Heart left ventricle (tissue), 16 donors: ENCODE measurements around the gene MSRB3. TPM values are rescaled to one million over a fixed set of nuclear protein-coding genes. Genes with fewer than 3 reads are reported as not detected.
A peak's percentile ranks its signal among the peaks of the same experiment; 100 is the strongest.

Source experiments
- ATAC-seq, 4 donors: fragments of 200-7000 bp; cut with Tn5 transposase; one replicate each; pipeline ENCODE4 v1.9.1; 2020 to 2022; ENCODE audit warnings: moderate library complexity in 4 of 4, mild to moderate bottlenecking in 3 of 4, moderate number of reproducible peaks in 1 of 4
- DNase-seq, 5 donors: peaks; one replicate each; pipeline ENCODE4 v3.0.0-alpha.2; 2020
- H3K27ac ChIP-seq, 12 donors: fragments of 200-600 bp; sonication (generic) in 4 of 12; one replicate each; pipeline versions ENCODE4 v1.5.0 to v1.8.0; 2016 to 2022; ENCODE audit warnings: mild to moderate bottlenecking in 2 of 12
- H3K27me3 ChIP-seq, 9 donors: fragments of 200-600 bp; sonication (generic) in 2 of 9; one replicate each; pipeline versions ENCODE4 v1.5.1 to v1.8.0; 2016 to 2022; ENCODE audit warnings: mild to moderate bottlenecking in 3 of 9
- H3K36me3 ChIP-seq, 9 donors: fragments of 200-600 bp; sonication (generic) in 2 of 9; one replicate each; pipeline versions ENCODE4 v1.5.0 to v1.8.0; 2018 to 2022; ENCODE audit warnings: mild to moderate bottlenecking in 2 of 9
- H3K4me1 ChIP-seq, 12 donors: fragments of 200-600 bp; sonication (generic) in 4 of 12; one replicate each; pipeline versions ENCODE4 v1.5.0 to v1.8.0; 2016 to 2022; ENCODE audit warnings: mild to moderate bottlenecking in 3 of 12
- H3K4me3 ChIP-seq, 12 donors: fragments of 200-600 bp; sonication (generic) in 4 of 12; one replicate each; pipeline versions ENCODE4 v1.5.0 to v1.8.0; 2017 to 2022; ENCODE audit warnings: mild to moderate bottlenecking in 9 of 12, moderate library complexity in 4 of 12
- H3K9me3 ChIP-seq, 12 donors: fragments of 200-600 bp; sonication (generic) in 4 of 12; one replicate each; pipeline versions ENCODE4 v1.5.0 to v1.8.0; 2016 to 2022; ENCODE audit warnings: mild to moderate bottlenecking in 1 of 12
- CTCF ChIP-seq, 12 donors: fragments of 200-600 bp; sonication (generic) in 4 of 12; IDR thresholded peaks; one replicate each; pipeline versions ENCODE4 v1.5.0 to v1.8.0; 2018 to 2022; ENCODE audit warnings: antibody characterized with exemption in 12 of 12, mild to moderate bottlenecking in 5 of 12
- POLR2A ChIP-seq, 2 donors: fragments of 450-650 bp; IDR thresholded peaks; one replicate each; pipeline ENCODE4 v1.6.1; 2017; ENCODE audit warnings: antibody characterized with exemption in 2 of 2, mild to moderate bottlenecking in 2 of 2, moderate library complexity in 2 of 2
- WGBS, 4 donors: extraction: QIAGEN DNeasy Blood & Tissue Kit in 2 of 4; methylation state at CpG; one replicate each; pipeline versions ENCODE4 v1.1.5 to v1.1.7; 2013 to 2018; 5-methylcytosine and 5-hydroxymethylcytosine counted together
- intact Hi-C, 10 donors: fragments of 100-400 bp; cut with DNase I; formaldehyde crosslinking; loops; one replicate each; pipeline versions ENCODE4 v1.11.1 to v1.14.2; 2022
- polyA plus RNA-seq, 2 donors: library from polyadenylated mRNA; stranded (reverse); fragments of 200-250 nt; gene quantifications; one replicate each; pipeline ENCODE4 v1.2.3, GENCODE V29; 2013
- total RNA-seq, 9 donors: library from RNA; depleted of rRNA in 2 of 9; stranded (reverse); fragments of >200 nt in 2 of 9; fragmentation: NEBNext Ultra II Directional in 3 of 9; extraction: Animal tissue kit (Norgen Biotek cat#: 25700) in 3 of 9; gene quantifications; one replicate each; pipeline versions ENCODE4 v1.1.0 to v1.2.4, GENCODE V29; 2016 to 2023
- donor health status: ischemic (EF 13 %, LVEDD 7.1; RV severe dilation, severe dysfunction).
- donor health status: healthy with polysubstance abuse.
- donor health status: DM: no; HTN: yes; CAD: no.
- donor health status: DM: no; HTN: no; CAD: no.
- donor health status: ischemic (EF 25% LVEDD 6.9; RV normal size, moderate dysfunction).
- donor health status: ischemic (EF 25% LVEDD 5.7; RV mildly dilated, moderate dysfunction).
- donor health status: healthy.
- donor health status: DM: yes; HTN: yes; CAD: no.
- donor health status: ischemic (EF 35%, LVEDD 5.7; RV mildly dilated, moderate dysfunction).
- donor health status: nonischemic (EF 11% LVEDD 7.7; RV severe dilation, severe dysfunction).
- donor health status: DM: yes; HTN: yes; CAD: no.
- donor health status: PGD.
- donor health status: ischemic (EF 29% LVEDD 5.4; RV normal size, mild dysfunction).
- donor health status: nonischemic (EF 23%, LVEDD 6.1; RV moderate dilation, normal function).

MSRB3 gene
- total and polyA plus RNA-seq, 11 donors: 54.1 to 165 (median 117) TPM

- DNase-seq (no peak), ATAC-seq (no peak)
- WGBS, 4 donors: 90 to 93% (median 91%) methylated on average over 2 of the region's 2 CpGs
- Histone ChIP-seq H3K27me3 (no peaks in the 10 kb centered on the region), H3K4me1 (peaks cover 0 to 38% (median 10%) of the 10 kb centered on the region in 12 donors), H3K4me3 (no peak overlapping the region), H3K36me3 (peaks cover 0 to 20% (median 3%) of the 10 kb centered on the region in 9 donors), H3K27ac (no peak overlapping the region), H3K9me3 (no peaks in the 10 kb centered on the region)
- TF ChIP-seq POLR2A (IDR thresholded peaks at IDR 0.05): no peak
- no peak for TF ChIP-seq CTCF (IDR thresholded peaks at IDR 0.05)
- intact Hi-C loops: no loop called here
Observed at GRCh38 chr12:65287426-65287825, 8.9 kb downstream of the MSRB3 start.

- H3K4me1 ChIP-seq: peaks cover 0 to 49% (median 14%) of the 10 kb centered on the region in 12 donors
- H3K9me3 ChIP-seq: no peaks in the 10 kb centered on the region
- WGBS, 4 donors: 96 to 99% (median 97%) methylated on average over 2 of the region's 2 CpGs
- H3K36me3 ChIP-seq: peaks cover 0 to 4% (median 0%) of the 10 kb centered on the region in 9 donors
- no peak overlapping the region for H3K4me3 ChIP-seq
- no peak for ATAC-seq
- no peak for TF ChIP-seq POLR2A (IDR thresholded peaks at IDR 0.05)
- TF ChIP-seq CTCF (IDR thresholded peaks at IDR 0.05): no peak
- intact Hi-C loops: no loop called here
- H3K27me3 ChIP-seq: no peaks in the 10 kb centered on the region
- H3K27ac ChIP-seq: no peak overlapping the region
- DNase-seq: no peak
Observed at GRCh38 chr12:65292241-65292640, 13.8 kb downstream of the MSRB3 start.

- Histone ChIP-seq H3K4me1 (peaks cover 0 to 48% (median 14%) of the 10 kb centered on the region in 12 donors), H3K27ac (no peak overlapping the region), H3K4me3 (no peak overlapping the region), H3K9me3 (no peaks in the 10 kb centered on the region), H3K27me3 (no peaks in the 10 kb centered on the region), H3K36me3 (peaks cover 0 to 4% (median 0%) of the 10 kb centered on the region in 9 donors)
- intact Hi-C loops: no loop called here
- DNase-seq (no peak), ATAC-seq (no peak)
- WGBS, 4 donors: 81 to 100% (median 91%) methylated on average over 1 of the region's 1 CpG
- no peak for TF ChIP-seq POLR2A (IDR thresholded peaks at IDR 0.05)
Observed at GRCh38 chr12:65293735-65294134, 15.3 kb downstream of the MSRB3 start.

- Histone ChIP-seq H3K4me3 (no peak overlapping the region), H3K4me1 (peaks cover 0 to 57% (median 20%) of the 10 kb centered on the region in 12 donors), H3K27me3 (no peaks in the 10 kb centered on the region), H3K9me3 (no peaks in the 10 kb centered on the region), H3K36me3 (peaks cover 0 to 4% (median 0%) of the 10 kb centered on the region in 9 donors), H3K27ac (no peak overlapping the region)
- intact Hi-C loops: no loop called here
- ATAC-seq: peak in 3 of 4 donors; percentile 59 to 62 (median 61)
- DNase-seq: no peak
- TF ChIP-seq POLR2A (IDR thresholded peaks at IDR 0.05) (no peak), CTCF (IDR thresholded peaks at IDR 0.05) (no peak)
- WGBS, 4 donors: 67 to 77% (median 75%) methylated on average over 4 of the region's 4 CpGs
Observed at GRCh38 chr12:65294641-65295262, 16.3 kb downstream of the MSRB3 start.
